Right lung (tissue), 5 donors: ENCODE measurements around the gene ZNF681. TPM values are rescaled to one million over a fixed set of nuclear protein-coding genes. Genes with fewer than 3 reads are reported as not detected.
"Not testable (repeated sequence)": the region's sequence is repeated elsewhere in the genome, so short reads cannot be mapped to it uniquely, and the experiment has no call there.

Experiments used
- DNase-seq, 2 donors: peaks; one replicate each; pipeline ENCODE4 v3.0.0-alpha.2; 2013
- polyA plus RNA-seq, 5 donors: library from polyadenylated mRNA; unstranded; fragments of 120-200 nt; gene quantifications; one replicate each; pipeline versions ENCODE4 v1.2.1 to v1.2.3, GENCODE V29; 2013; ENCODE audit warnings: inconsistent platforms in 1 of 5, low replicate concordance in 1 of 5; ENCODE audit not compliant: insufficient read length in 5 of 5, insufficient read depth in 1 of 5

The ZNF681 gene
- polyA plus RNA-seq, 5 donors: 4.5 to 11.9 (median 6.3) TPM

DNA sequence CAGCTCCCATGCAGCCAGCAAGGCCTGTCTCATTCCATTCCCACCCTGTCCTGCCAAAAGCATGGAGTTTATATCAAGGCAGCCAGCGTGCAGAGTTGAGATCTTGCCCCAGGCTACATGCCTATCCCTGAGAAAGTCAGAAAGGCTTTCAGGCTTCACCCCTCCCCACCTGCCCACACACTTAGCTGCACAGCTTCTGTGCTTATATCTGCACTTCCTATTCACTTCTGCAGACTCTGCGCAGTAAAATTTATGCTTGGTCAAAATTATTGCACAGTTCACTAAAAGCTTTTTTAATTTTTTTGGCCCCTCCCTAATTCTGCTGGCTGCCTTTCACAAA lies 59.2 kb downstream of the ZNF681 start:
- DNase-seq: no peak

DNA sequence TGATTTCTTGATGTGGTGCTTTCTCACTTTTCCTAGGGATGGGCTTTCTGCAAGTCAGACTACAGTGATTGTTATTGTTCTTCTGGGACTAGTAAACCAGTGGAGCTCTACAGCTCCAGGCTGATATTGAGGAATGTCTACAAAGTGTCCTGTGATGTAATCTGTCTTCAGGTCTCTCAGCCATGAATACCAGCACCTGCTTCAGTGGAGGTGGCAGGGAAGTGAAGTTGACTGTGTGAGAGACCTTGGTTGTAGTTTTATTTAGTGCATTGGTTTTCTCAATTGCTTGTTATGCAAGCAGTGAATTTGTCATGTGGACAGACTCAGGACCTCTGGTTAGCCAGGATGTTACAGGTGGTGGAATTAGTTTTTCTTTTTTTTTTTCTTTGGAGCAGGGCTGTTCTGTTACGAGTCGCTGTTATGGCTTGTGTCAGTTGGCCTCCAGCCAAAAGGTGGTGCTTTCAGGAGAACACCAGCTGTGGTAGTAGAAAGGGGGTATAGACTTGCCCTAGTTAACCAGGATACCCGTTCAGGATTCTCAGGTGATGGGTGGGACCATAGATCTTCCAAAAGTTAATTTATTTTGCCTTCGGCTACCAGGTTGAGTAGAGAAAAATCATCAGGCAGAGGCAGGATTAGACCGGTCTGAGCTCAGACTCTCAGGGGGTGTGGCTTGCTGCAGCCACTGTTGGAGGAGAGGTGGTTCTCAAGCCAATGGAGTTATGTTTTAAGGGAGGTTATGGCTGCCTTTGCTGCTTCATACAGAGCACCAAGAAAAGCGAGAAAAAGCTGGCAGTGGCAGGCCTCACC lies 59.8 kb downstream of the ZNF681 start:
- peak in 1 of 2 donors; percentile 4 for DNase-seq

DNA sequence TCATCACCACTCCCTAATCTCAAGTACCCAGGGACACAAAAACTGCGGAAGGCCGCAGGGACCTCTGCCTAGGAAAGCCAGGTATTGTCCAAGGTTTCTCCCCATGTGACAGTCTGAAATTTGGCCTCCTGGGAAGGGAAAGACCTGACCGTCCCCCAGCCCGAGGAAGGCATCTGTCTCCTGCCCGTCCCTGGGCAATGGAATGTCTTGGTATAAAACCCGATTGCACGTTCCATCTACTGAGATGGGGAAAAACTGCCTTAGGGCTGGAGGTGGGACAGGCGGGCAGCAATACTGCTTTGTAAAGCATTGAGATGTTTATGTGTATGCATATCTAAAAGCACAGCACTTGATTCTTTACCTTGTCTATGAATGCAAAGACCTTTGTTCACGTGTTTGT lies 65.8 kb downstream of the ZNF681 start:
- not testable (repeated sequence) for DNase-seq

Other genes starting within 250 kb of the ZNF681 start
- 10 to 100 TPM; 14.1 to 26.3 (median 20.1) TPM for gene ZNF675, start 71.7 kb downstream of the ZNF681 start, polyA plus RNA-seq
- gene ZNF726, start 156.0 kb upstream of the ZNF681 start, polyA plus RNA-seq: 10 to 100 TPM; 10.5 to 23.5 (median 15.0) TPM